Measurements from ENCODE around the gene CTXND1.

CTXND1 gene

GRCh38 chr15:80151576-80151975 lies 100.4 kb downstream of the CTXND1 start:
- no peaks in the 10 kb centered on the region for H3K36me3 ChIP-seq
- peaks cover 20 to 24% of the 10 kb centered on the region in 2 experiments for H3K4me1 ChIP-seq (ENCODE audit: control insufficient read depth in 1 of 2, insufficient read depth in 1 of 2, low read depth in 1 of 2, low read length in 1 of 2)
- H3K9me3 ChIP-seq = no peaks in the 10 kb centered on the region
- H3K27me3 ChIP-seq = no peaks in the 10 kb centered on the region
- peak overlapping the region; percentile 77 for H3K27ac ChIP-seq
- no peak overlapping the region for H3K4me3 ChIP-seq (ENCODE audit: low read depth in 1 of 2, low read length in 1 of 2)
- no peak for TF ChIP-seq CTCF (IDR thresholded peaks at IDR 0.05)

- no peak for TF ChIP-seq CTCF (IDR thresholded peaks at IDR 0.05)
- H3K36me3 ChIP-seq = no peaks in the 10 kb centered on the region
- no peak overlapping the region for H3K4me3 ChIP-seq (ENCODE audit: low read depth in 1 of 2, low read length in 1 of 2)
- no peaks in the 10 kb centered on the region for H3K9me3 ChIP-seq
- H3K27ac ChIP-seq = peak overlapping the region; percentile 77
- H3K27me3 ChIP-seq = no peaks in the 10 kb centered on the region
- peaks cover 20 to 24% of the 10 kb centered on the region in 2 experiments for H3K4me1 ChIP-seq (ENCODE audit: control insufficient read depth in 1 of 2, insufficient read depth in 1 of 2, low read depth in 1 of 2, low read length in 1 of 2)
Measured at GRCh38 chr15:80151148-80151547, 100.9 kb downstream of the CTXND1 start.
